Effector memory CD4-positive, alpha-beta T cell (primary cell): ENCODE results near the gene RALGPS1.
"Not testable (repeated sequence)": the region's sequence is repeated elsewhere in the genome, so short reads cannot be mapped to it uniquely, and the experiment has no call there.

ENCODE experiments used
- DNase-seq, 3 donors: peaks; one replicate each; pipeline ENCODE4 v3.0.0-alpha.2; 2020
- H3K27ac ChIP-seq: 2 replicates; pipeline ENCODE4 v1.7.0; 2013; ENCODE audit warnings: mild to moderate bottlenecking, low read length, moderate library complexity; ENCODE audit not compliant: insufficient read depth, poor library complexity, severe bottlenecking
- H3K27me3 ChIP-seq: replicated peaks from 2 replicates; pipeline ENCODE4 v1.7.0; 2013; ENCODE audit warnings: mild to moderate bottlenecking, low read length; ENCODE audit not compliant: insufficient read depth, control insufficient read depth, poor library complexity, severe bottlenecking
- H3K36me3 ChIP-seq: 2 replicates; pipeline ENCODE4 v1.7.0; 2013; ENCODE audit warnings: mild to moderate bottlenecking, low read length, moderate library complexity; ENCODE audit not compliant: control insufficient read depth, insufficient read depth
- H3K4me1 ChIP-seq: 2 replicates; pipeline ENCODE4 v1.7.0; 2013; ENCODE audit warnings: low read length, mild to moderate bottlenecking; ENCODE audit not compliant: control insufficient read depth, insufficient read depth, poor library complexity, severe bottlenecking
- H3K4me3 ChIP-seq: 2 replicates; pipeline ENCODE4 v1.7.0; 2013; ENCODE audit warnings: low read length, low read depth, mild to moderate bottlenecking; ENCODE audit not compliant: insufficient read depth, poor library complexity, severe bottlenecking
- H3K9me3 ChIP-seq: 2 replicates; pipeline ENCODE4 v1.7.0; 2013; ENCODE audit warnings: mild to moderate bottlenecking, low read length, moderate library complexity; ENCODE audit not compliant: control insufficient read depth

Gene RALGPS1

GRCh38 chr9:127015921-127016512, 101.4 kb downstream of the RALGPS1 start:
- Histone ChIP-seq H3K4me1 (no peaks in the 10 kb centered on the region), H3K36me3 (no peaks in the 10 kb centered on the region), H3K27ac (no peak overlapping the region), H3K27me3 (no peaks in the 10 kb centered on the region), H3K9me3 (no peaks in the 10 kb centered on the region), H3K4me3 (no peak overlapping the region)
- DNase-seq = no peak

DNA sequence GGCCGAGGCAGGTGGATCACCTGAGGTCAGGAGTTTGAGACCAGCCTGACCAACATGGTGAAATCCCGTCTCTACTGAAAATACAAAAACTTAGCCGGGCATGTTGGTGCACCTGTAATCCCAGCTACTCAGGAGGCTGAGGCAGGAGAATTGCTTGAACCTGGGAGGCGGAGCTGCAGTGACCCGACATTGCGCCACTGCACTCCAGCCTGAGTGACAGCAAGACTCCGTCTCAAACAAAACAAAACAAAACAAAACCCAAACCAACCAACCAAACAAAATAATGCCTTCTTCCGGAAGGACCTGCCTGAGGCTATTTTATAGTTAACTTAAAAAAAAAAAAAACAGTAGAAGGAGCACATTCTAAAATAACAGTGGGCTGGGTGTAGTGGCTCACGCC, 103.4 kb downstream of the RALGPS1 start:
- H3K27me3 ChIP-seq, H3K36me3 ChIP-seq, H3K4me3 ChIP-seq, H3K9me3 ChIP-seq, H3K27ac ChIP-seq, DNase-seq, H3K4me1 ChIP-seq: not testable (repeated sequence)

DNA sequence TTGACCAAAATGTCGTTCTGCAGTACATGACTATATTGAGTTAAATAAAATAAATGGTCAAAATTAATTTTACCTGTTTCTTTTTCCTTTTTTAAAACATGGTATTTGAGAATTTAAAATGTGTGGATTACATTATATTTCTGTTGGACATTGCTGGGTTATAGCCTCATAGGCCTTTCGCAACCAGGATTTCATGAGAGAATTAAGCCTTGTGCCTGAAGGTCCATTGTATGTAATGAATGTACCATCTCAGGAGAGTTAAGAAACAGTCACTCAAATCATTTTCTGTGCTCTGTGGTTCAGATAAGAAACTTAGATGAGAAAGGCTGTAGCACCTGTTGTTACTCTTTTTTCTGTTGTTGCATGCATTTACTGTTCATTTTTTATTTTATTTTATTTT, 104.4 kb downstream of the RALGPS1 start:
- Histone ChIP-seq H3K9me3 (no peaks in the 10 kb centered on the region), H3K4me3 (no peak overlapping the region), H3K4me1 (no peaks in the 10 kb centered on the region), H3K36me3 (no peaks in the 10 kb centered on the region), H3K27ac (no peak overlapping the region), H3K27me3 (no peaks in the 10 kb centered on the region)
- no peak for DNase-seq

DNA sequence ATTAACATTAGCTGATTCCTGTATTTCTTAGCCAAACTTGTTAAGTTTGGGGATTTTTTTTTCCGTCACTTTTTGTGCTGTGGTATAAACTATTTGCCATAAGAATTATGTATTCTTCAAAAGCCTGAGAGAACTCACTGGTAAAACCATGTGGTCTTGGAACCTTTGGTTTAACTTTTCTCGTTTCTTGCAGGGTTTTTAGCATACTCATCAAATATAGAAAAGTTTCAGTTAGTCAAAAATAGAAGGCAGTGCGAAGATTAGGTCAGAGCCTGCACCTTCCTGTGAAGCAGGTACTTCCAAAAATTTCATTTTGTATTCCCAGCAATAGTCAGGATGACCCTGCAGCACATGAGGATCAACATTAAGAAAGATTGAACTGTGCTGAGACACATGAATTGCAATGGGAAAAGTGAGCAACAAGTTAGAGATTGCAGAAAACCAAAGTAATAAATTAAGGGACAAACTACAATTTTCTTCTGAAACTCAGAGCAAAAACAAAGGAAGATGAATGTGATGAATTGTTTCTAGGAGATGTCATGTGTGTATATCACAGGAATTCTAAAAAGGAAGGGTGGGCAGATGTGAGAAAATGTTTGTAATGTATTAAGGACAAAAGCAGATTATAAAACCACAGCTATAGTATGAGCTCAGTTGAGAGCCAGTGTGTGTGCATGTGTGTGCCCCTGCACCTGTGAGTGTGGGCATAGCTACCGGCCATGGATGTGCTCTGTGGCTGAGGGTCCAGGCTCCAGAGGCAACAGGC, 105.6 kb downstream of the RALGPS1 start:
- no peak for DNase-seq
- Histone ChIP-seq H3K27ac (no peak overlapping the region), H3K4me1 (no peaks in the 10 kb centered on the region), H3K4me3 (no peak overlapping the region), H3K36me3 (no peaks in the 10 kb centered on the region), H3K27me3 (no peaks in the 10 kb centered on the region), H3K9me3 (no peaks in the 10 kb centered on the region)

DNA sequence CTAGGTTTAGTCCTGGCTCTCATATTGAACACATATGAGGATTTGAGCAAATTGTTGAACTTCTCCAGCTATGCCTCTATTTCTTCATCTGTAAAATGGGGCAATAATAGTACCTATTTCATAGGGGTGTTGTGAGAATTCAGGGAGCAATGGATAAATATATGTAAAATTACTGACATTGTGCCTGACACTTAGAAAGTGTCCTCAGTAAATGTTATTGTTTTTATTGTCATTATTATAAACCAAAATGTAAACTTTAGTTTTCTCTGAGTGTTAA, 106.2 kb downstream of the RALGPS1 start:
- no peak for DNase-seq
- H3K4me1 ChIP-seq = no peaks in the 10 kb centered on the region
- H3K27me3 ChIP-seq = no peaks in the 10 kb centered on the region
- H3K4me3 ChIP-seq = no peak overlapping the region
- H3K36me3 ChIP-seq = no peaks in the 10 kb centered on the region
- H3K9me3 ChIP-seq = no peaks in the 10 kb centered on the region
- no peak overlapping the region for H3K27ac ChIP-seq

- Histone ChIP-seq H3K4me3 (no peak overlapping the region), H3K36me3 (no peaks in the 10 kb centered on the region), H3K9me3 (no peaks in the 10 kb centered on the region), H3K27me3 (no peaks in the 10 kb centered on the region), H3K27ac (no peak overlapping the region), H3K4me1 (no peaks in the 10 kb centered on the region)
- DNase-seq = no peak
Observed at GRCh38 chr9:127021664-127022363, 107.2 kb downstream of the RALGPS1 start.

GRCh38 chr9:127022913-127023660, 108.5 kb downstream of the RALGPS1 start:
- Histone ChIP-seq H3K9me3 (no peaks in the 10 kb centered on the region), H3K4me3 (no peak overlapping the region), H3K4me1 (no peaks in the 10 kb centered on the region), H3K27ac (no peak overlapping the region), H3K36me3 (no peaks in the 10 kb centered on the region), H3K27me3 (no peaks in the 10 kb centered on the region)
- no peak for DNase-seq

DNA sequence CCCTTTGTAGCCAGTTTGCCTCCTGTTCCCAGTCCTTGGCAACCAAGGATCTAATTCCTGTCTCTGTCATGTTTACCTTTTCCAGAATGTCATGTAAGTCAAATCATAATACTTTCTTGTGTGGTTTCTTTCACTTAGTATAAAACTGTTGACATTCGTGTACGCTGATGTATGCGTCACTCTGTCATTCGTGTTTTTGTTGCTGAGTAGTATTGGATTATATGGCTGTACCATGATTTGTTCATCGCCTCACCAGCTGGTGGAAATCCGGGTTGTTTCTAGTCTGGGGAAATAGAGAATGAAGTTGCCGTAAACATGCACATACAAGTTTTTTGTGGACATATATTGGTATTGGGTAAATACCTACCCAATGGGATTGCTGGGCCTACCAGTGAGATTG, 110.5 kb downstream of the RALGPS1 start:
- Histone ChIP-seq H3K4me1 (no peaks in the 10 kb centered on the region), H3K27me3 (no peaks in the 10 kb centered on the region), H3K27ac (no peak overlapping the region), H3K9me3 (no peaks in the 10 kb centered on the region), H3K36me3 (no peaks in the 10 kb centered on the region), H3K4me3 (no peak overlapping the region)
- no peak for DNase-seq

- no peak overlapping the region for H3K27ac ChIP-seq
- H3K9me3 ChIP-seq = no peaks in the 10 kb centered on the region
- no peak overlapping the region for H3K4me3 ChIP-seq
- H3K27me3 ChIP-seq = no peaks in the 10 kb centered on the region
- no peaks in the 10 kb centered on the region for H3K4me1 ChIP-seq
- no peaks in the 10 kb centered on the region for H3K36me3 ChIP-seq
- DNase-seq = no peak
Observed at GRCh38 chr9:127027694-127028093, 113.1 kb downstream of the RALGPS1 start.

DNA sequence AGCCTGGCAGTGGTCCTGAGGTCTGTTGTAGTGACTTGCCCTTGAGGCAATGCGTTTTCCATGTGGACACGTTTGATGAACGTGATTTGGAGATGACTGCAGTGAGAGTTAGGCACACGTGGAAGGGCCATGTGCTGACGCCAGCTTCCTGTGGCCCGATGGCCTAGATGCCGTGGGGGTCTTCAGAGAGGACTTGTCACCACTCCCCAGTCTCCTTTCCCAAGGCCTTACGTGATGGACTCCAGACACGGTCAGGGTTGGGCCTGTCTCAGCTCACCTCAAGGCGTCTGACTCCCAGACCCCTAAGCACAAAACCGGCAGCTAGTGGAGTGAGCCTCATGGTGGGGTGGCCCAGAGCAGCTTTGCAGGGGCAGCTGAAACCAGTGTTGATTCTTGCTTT, 115.0 kb downstream of the RALGPS1 start:
- no peaks in the 10 kb centered on the region for H3K9me3 ChIP-seq
- no peak overlapping the region for H3K4me3 ChIP-seq
- H3K27ac ChIP-seq = no peak overlapping the region
- no peaks in the 10 kb centered on the region for H3K4me1 ChIP-seq
- no peak for DNase-seq
- H3K27me3 ChIP-seq = no peaks in the 10 kb centered on the region
- no peaks in the 10 kb centered on the region for H3K36me3 ChIP-seq
